Fibroblast of lung (primary cell): ENCODE results near the gene MSI2. TPM values are rescaled to one million over a fixed set of nuclear protein-coding genes. Genes with fewer than 3 reads are reported as not detected.

ENCODE experiments used
- DNase-seq, 2 donors: peaks; one replicate each; pipeline versions ENCODE4 v3.0.0 to v3.0.0-alpha.2; 2010; ENCODE audit warnings: low read depth in 2 of 2
- H2AFZ ChIP-seq: 2 replicates; pipeline ENCODE4 v1.5.1; 2012; ENCODE audit warnings: low read length, control low read depth, inconsistent platforms
- H3K27ac ChIP-seq: 2 replicates; pipeline ENCODE4 v1.5.1; 2011; ENCODE audit warnings: low read length, control low read depth; ENCODE audit not compliant: insufficient read depth
- H3K27me3 ChIP-seq: 2 replicates; pipeline ENCODE4 v1.5.1; 2011; ENCODE audit warnings: mild to moderate bottlenecking, low read length; ENCODE audit not compliant: control insufficient read depth, insufficient read depth
- H3K36me3 ChIP-seq: 2 replicates; pipeline ENCODE4 v1.5.1; 2011; ENCODE audit warnings: low read length; ENCODE audit not compliant: control insufficient read depth, insufficient read depth
- H3K4me1 ChIP-seq: 2 replicates; pipeline ENCODE4 v1.5.1; 2011; ENCODE audit warnings: low read length; ENCODE audit not compliant: control insufficient read depth, insufficient read depth; ENCODE audit errors: extremely low read depth
- H3K4me2 ChIP-seq: 2 replicates; pipeline ENCODE4 v1.5.1; 2011; ENCODE audit warnings: low read length, control low read depth; ENCODE audit not compliant: insufficient read depth; ENCODE audit errors: extremely low read depth
- H3K4me3 ChIP-seq, 4 experiments: fragments of 200-600 bp in 1 of 4; sonication (generic) in 1 of 4; replicated peaks in 1 of 4; 2 replicates each; pipeline ENCODE4 v1.5.1; 2011 to 2016; ENCODE audit warnings: low read length in 4 of 4, low read depth in 3 of 4, mild to moderate bottlenecking in 3 of 4, control low read depth in 2 of 4, inconsistent platforms in 1 of 4, mixed read lengths in 1 of 4; ENCODE audit not compliant: insufficient read depth in 1 of 4; ENCODE audit errors: control extremely low read depth in 1 of 4
- H3K79me2 ChIP-seq: 2 replicates; pipeline ENCODE4 v1.5.1; 2012; ENCODE audit warnings: mild to moderate bottlenecking, low read length, inconsistent platforms; ENCODE audit not compliant: control insufficient read depth, insufficient read depth
- H3K9ac ChIP-seq: 2 replicates; pipeline ENCODE4 v1.5.1; 2011; ENCODE audit warnings: mild to moderate bottlenecking, low read length, control low read depth; ENCODE audit not compliant: insufficient read depth
- H3K9me3 ChIP-seq: 2 replicates; pipeline ENCODE4 v1.5.1; 2012; ENCODE audit warnings: low read depth, low read length; ENCODE audit not compliant: control insufficient read depth, insufficient read depth
- H4K20me1 ChIP-seq: 2 replicates; pipeline ENCODE4 v1.5.1; 2011; ENCODE audit warnings: low read length; ENCODE audit not compliant: control insufficient read depth, insufficient read depth; ENCODE audit errors: extremely low read depth
- EZH2 ChIP-seq: IDR thresholded peaks from 2 replicates; pipeline ENCODE4 v1.5.1; 2012; ENCODE audit warnings: low read length, control low read depth, mild to moderate bottlenecking; ENCODE audit errors: missing control alignments
- polyA plus RNA-seq, 2 donors: library from polyadenylated mRNA; depleted of rRNA in 1 of 2; stranded (reverse) in 1 of 2; unstranded in 1 of 2; fragments of >200 nt; gene quantifications; 2 replicates each; pipeline ENCODE4 v1.2.1, GENCODE V29; 2011 to 2012; ENCODE audit warnings: missing spikeins in 1 of 2
- total RNA-seq: library from RNA; depleted of rRNA; stranded (reverse); fragments of >200 nt; gene quantifications from 2 replicates; pipeline ENCODE4 v1.2.1, GENCODE V29; 2014
- TF ChIP-seq, protein P1 (sequence below), 2 donors: IDR thresholded peaks in 1 of 2; conservative IDR thresholded peaks in 1 of 2; 1 replicate in 1 of 2; 2 replicates in 1 of 2; pipeline ENCODE4 v1.5.1; 2011 to 2012; ENCODE audit warnings: low read length in 2 of 2, control low read depth in 1 of 2, inconsistent platforms in 1 of 2, low read depth in 1 of 2, mild to moderate bottlenecking in 1 of 2

MSI2 gene
- total and polyA plus RNA-seq, 2 donors (not counting 1 experiment from before 2014, with no cell fraction given), result 6.8 to 14.2 TPM

DNA sequence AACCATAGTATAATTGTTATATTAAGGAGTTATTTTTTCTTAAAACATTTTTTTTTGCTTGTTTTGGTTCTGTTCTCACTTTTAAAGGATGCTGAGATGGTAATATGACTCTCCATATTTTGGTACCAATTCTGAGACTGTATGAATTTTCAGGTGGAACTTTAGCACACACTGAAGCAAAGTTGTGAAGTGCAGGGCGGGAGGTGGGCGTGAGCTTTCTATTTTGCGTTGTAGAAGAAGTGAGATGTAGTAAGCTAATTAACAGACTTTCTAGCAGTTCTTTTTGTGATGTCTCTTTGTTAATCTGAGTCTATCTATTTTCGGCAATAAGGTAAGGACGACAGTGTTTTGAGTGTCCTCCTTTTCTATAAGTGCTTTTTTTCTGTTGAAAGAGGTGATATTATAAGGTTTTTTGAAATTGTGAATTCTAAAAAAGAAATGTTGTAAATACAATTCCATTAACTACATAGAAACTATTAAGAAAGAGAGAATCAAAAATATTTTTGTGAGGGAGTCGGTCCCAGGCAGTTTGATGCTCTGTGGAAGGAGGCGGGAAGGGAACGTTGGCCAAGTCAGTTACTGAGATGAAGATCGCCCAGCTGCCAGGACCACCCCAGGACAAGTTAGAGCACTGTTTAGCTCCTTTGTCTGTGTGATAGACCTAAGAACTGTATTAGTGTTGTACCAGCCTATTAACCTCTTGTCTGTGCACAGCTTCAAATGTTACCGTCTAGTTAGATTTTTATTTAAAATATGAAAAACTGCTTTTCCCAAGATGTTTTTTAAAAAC, 423.8 kb downstream of the MSI2 start:
- Histone ChIP-seq H3K27me3 (no peaks in the 10 kb centered on the region), H3K9me3 (no peaks in the 10 kb centered on the region)
- TF ChIP-seq EZH2, result no peak
- TF ChIP-seq, protein P1, sequence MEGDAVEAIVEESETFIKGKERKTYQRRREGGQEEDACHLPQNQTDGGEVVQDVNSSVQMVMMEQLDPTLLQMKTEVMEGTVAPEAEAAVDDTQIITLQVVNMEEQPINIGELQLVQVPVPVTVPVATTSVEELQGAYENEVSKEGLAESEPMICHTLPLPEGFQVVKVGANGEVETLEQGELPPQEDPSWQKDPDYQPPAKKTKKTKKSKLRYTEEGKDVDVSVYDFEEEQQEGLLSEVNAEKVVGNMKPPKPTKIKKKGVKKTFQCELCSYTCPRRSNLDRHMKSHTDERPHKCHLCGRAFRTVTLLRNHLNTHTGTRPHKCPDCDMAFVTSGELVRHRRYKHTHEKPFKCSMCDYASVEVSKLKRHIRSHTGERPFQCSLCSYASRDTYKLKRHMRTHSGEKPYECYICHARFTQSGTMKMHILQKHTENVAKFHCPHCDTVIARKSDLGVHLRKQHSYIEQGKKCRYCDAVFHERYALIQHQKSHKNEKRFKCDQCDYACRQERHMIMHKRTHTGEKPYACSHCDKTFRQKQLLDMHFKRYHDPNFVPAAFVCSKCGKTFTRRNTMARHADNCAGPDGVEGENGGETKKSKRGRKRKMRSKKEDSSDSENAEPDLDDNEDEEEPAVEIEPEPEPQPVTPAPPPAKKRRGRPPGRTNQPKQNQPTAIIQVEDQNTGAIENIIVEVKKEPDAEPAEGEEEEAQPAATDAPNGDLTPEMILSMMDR (conservative IDR thresholded peaks at IDR 0.05 in 1 of 2, IDR thresholded peaks at IDR 0.05 in 1 of 2; ENCODE audit: low read depth in 1 of 2, low read length in 2 of 2), result no peak

DNA sequence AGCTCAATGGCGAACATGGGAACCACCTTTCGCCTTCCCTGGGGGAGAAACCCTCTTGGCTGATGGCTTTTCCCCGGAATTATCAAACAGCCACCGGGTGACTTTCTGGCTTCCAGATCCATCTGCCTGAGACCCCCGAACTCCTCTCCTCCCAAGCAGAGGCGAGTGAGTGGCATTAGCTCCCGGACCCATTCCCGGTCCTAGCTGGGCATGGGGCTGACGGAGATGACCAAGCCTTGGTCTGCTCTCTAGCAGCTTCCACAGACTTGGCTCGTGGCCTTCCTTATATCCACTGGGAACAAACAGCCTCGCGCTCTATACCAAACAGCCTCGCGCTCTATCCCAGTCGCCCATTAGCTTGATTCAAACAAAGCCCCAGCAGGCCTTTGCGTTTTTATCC, 426.4 kb downstream of the MSI2 start:
- Histone ChIP-seq H3K9ac (no peak overlapping the region), H2AFZ (no peak overlapping the region), H3K4me1 (no peaks in the 10 kb centered on the region), H3K27ac (no peak overlapping the region), H3K36me3 (no peaks in the 10 kb centered on the region), H3K79me2 (no peaks in the 10 kb centered on the region), H3K27me3 (no peaks in the 10 kb centered on the region), H4K20me1 (no peaks in the 10 kb centered on the region), H3K4me3 (no peak overlapping the region), H3K9me3 (no peaks in the 10 kb centered on the region), H3K4me2 (no peak overlapping the region)
- DNase-seq, result no peak
- no peak for TF ChIP-seq EZH2
- TF ChIP-seq, protein P1 (conservative IDR thresholded peaks at IDR 0.05 in 1 of 2, IDR thresholded peaks at IDR 0.05 in 1 of 2; ENCODE audit: low read depth in 1 of 2, low read length in 2 of 2), result no peak

More for the DNA sequence above, 423.8 kb downstream of the MSI2 start:
- H3K9ac ChIP-seq, result no peak overlapping the region
- H3K4me3 ChIP-seq, result no peak overlapping the region
- H3K4me2 ChIP-seq, result no peak overlapping the region
- no peaks in the 10 kb centered on the region for H4K20me1 ChIP-seq
- H3K79me2 ChIP-seq, result no peaks in the 10 kb centered on the region
- H3K36me3 ChIP-seq, result no peaks in the 10 kb centered on the region
- H3K27ac ChIP-seq, result no peak overlapping the region
- H3K4me1 ChIP-seq, result no peaks in the 10 kb centered on the region
- DNase-seq, result no peak
- H2AFZ ChIP-seq, result no peak overlapping the region

DNA sequence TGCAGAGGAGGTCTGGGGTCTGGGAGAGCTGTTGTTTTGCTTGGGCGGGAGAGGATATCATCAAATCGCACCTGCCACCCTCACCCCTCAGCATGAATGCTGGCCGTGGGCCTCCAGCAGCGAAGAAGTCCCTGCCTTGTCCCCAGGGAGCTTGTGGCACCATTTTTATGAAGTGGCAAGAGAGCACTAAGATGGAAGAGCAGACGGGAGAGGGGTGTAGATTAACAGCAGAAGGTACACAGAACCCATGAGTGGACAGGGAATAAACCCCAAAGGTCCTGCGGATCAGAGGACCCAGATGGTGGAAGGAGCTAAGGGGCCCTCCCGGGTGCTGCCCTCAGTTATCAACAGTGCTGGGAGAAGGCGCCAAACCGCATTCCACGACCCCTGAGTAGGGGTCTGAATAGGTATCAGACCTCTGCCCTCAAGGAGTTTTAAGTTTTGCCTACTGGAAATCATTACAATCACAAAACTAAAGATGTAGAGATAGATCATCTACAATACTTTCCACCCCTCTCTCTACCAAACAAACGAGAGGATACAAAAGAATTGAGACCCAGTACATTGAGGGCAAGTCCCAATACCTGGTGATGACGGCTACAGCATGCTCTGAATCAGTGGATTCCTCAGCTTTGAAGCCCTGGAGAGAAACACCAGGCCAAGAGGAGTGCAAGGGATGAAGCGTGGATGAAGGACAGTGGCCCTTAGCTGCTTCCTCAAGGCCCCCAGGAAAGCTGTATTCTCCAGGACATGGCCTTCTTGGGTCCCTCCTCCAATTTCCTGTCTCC, 428.6 kb downstream of the MSI2 start:
- Histone ChIP-seq H2AFZ (no peak overlapping the region), H3K4me1 (no peaks in the 10 kb centered on the region), H3K9me3 (no peaks in the 10 kb centered on the region), H3K27ac (no peak overlapping the region), H3K4me2 (no peak overlapping the region), H4K20me1 (no peaks in the 10 kb centered on the region), H3K79me2 (no peaks in the 10 kb centered on the region), H3K36me3 (no peaks in the 10 kb centered on the region), H3K4me3 (no peak overlapping the region), H3K9ac (no peak overlapping the region), H3K27me3 (no peaks in the 10 kb centered on the region)
- no peak for DNase-seq
- no peak for TF ChIP-seq EZH2
- TF ChIP-seq, protein P1 (conservative IDR thresholded peaks at IDR 0.05 in 1 of 2, IDR thresholded peaks at IDR 0.05 in 1 of 2; ENCODE audit: low read depth in 1 of 2, low read length in 2 of 2), result no peak
